ENCODE measurements around the gene ENOX1. TPM values are rescaled to one million over a fixed set of nuclear protein-coding genes. Genes with fewer than 3 reads are reported as not detected.

The ENOX1 gene
- polyA plus RNA-seq, 1 donor (not counting 4 experiments of a cell fraction or from before 2014, with no cell fraction given): 1.1 TPM

DNA sequence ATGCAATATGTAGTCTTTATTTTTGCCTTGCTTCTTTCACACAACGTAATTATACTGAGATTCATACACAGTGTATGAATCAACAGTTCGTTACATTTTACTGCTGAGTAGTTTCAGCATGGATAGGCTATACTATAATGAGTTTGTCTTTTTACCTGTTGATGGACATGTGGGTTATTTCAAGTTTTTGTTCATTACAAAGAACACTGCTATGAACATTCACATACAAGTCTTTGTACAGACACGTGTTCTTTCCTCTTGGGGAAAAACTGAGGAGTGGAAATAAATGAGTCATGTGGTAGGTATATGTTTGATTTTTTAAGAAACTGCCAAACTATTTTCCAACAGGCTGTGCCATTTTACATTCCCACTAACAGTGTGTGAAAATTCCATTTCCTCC, 35.1 kb downstream of the ENOX1 start:
- H3K27me3 ChIP-seq (ENCODE audit: control insufficient read depth, extremely low read depth, insufficient read depth, low read length): no peaks in the 10 kb centered on the region
- no peaks in the 10 kb centered on the region for H3K79me2 ChIP-seq (ENCODE audit: control insufficient read depth, insufficient read depth, low read length)
- DNase-seq (ENCODE audit: low read depth, low spot score) (no peak), FAIRE-seq (no peak)
- no peaks in the 10 kb centered on the region for H3K9me3 ChIP-seq (ENCODE audit: control insufficient read depth, low read depth, low read length)
- H3K36me3 ChIP-seq (ENCODE audit: control insufficient read depth in 2 of 2, extremely low read depth in 1 of 2, insufficient read depth in 2 of 2, low read length in 2 of 2): no peaks in the 10 kb centered on the region
- H3K27ac ChIP-seq (ENCODE audit: control insufficient read depth, insufficient read depth, low read length): no peak overlapping the region
- H2AFZ ChIP-seq (ENCODE audit: control insufficient read depth, low read length): no peak overlapping the region
- dilution Hi-C loops (cut with MboI; ENCODE audit: extremely low pct_ligation_motif_present, low sequenced_read_pairs): no loop called here
- TF ChIP-seq EZH2 (IDR thresholded peaks at IDR 0.05; ENCODE audit: low read length): no peak
- TF ChIP-seq, protein P1, sequence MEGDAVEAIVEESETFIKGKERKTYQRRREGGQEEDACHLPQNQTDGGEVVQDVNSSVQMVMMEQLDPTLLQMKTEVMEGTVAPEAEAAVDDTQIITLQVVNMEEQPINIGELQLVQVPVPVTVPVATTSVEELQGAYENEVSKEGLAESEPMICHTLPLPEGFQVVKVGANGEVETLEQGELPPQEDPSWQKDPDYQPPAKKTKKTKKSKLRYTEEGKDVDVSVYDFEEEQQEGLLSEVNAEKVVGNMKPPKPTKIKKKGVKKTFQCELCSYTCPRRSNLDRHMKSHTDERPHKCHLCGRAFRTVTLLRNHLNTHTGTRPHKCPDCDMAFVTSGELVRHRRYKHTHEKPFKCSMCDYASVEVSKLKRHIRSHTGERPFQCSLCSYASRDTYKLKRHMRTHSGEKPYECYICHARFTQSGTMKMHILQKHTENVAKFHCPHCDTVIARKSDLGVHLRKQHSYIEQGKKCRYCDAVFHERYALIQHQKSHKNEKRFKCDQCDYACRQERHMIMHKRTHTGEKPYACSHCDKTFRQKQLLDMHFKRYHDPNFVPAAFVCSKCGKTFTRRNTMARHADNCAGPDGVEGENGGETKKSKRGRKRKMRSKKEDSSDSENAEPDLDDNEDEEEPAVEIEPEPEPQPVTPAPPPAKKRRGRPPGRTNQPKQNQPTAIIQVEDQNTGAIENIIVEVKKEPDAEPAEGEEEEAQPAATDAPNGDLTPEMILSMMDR (optimal IDR thresholded peaks at IDR 0.05 in 1 of 3, IDR thresholded peaks at IDR 0.05 in 1 of 3, conservative IDR thresholded peaks at IDR 0.05 in 1 of 3; ENCODE audit: extremely low read depth in 1 of 3, insufficient read depth in 2 of 3, low read length in 3 of 3): no peak
- H4K20me1 ChIP-seq (ENCODE audit: control insufficient read depth, extremely low read depth, insufficient read depth, low read length): no peaks in the 10 kb centered on the region
- H3K4me2 ChIP-seq (ENCODE audit: control insufficient read depth, extremely low read depth, insufficient read depth, low read depth, low read length): no peak overlapping the region
- H3K4me3 ChIP-seq (ENCODE audit: control insufficient read depth in 2 of 3, extremely low read depth in 1 of 3, insufficient read depth in 2 of 3, low read depth in 1 of 3, low read length in 3 of 3): no peak overlapping the region
- H3K4me1 ChIP-seq (ENCODE audit: control insufficient read depth, extremely low read depth, insufficient read depth, low read length): peaks cover 5% of the 10 kb centered on the region
- H3K9me1 ChIP-seq (ENCODE audit: control insufficient read depth, extremely low read depth, insufficient read depth, low read length): no peaks in the 10 kb centered on the region
- H3K9ac ChIP-seq (ENCODE audit: control insufficient read depth, extremely low read depth, insufficient read depth, low read length): no peak overlapping the region

DNA sequence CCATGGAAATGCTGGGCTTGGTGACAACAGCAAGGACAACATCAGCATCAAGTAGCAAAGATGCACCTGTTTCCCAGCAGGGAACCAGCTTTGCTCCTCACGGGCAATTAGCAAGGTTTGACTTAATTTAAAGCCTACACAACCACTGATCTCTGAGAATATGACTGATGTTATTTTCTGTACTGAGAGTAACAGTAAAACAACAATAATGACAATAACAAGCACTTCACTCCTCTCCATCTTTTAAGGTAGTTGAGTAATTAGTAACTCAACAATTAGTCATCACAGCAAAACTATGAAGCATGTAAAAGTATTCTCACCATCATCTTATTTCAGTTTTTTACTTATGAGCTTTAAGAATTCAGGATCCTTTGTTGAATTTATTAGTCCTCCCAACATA, 37.3 kb downstream of the ENOX1 start:
- FAIRE-seq: no peak
- dilution Hi-C loops (cut with MboI; ENCODE audit: extremely low pct_ligation_motif_present, low sequenced_read_pairs): no loop called here
- H3K4me3 ChIP-seq (ENCODE audit: control insufficient read depth in 2 of 3, extremely low read depth in 1 of 3, insufficient read depth in 2 of 3, low read depth in 1 of 3, low read length in 3 of 3): no peak overlapping the region

More for the DNA sequence above, 37.3 kb downstream of the ENOX1 start:
- Histone ChIP-seq H3K9me1 (ENCODE audit: control insufficient read depth, extremely low read depth, insufficient read depth, low read length) (no peaks in the 10 kb centered on the region), H3K27ac (ENCODE audit: control insufficient read depth, insufficient read depth, low read length) (no peak overlapping the region), H4K20me1 (ENCODE audit: control insufficient read depth, extremely low read depth, insufficient read depth, low read length) (no peaks in the 10 kb centered on the region), H2AFZ (ENCODE audit: control insufficient read depth, low read length) (no peak overlapping the region), H3K4me2 (ENCODE audit: control insufficient read depth, extremely low read depth, insufficient read depth, low read depth, low read length) (no peak overlapping the region), H3K4me1 (ENCODE audit: control insufficient read depth, extremely low read depth, insufficient read depth, low read length) (peaks cover 5% of the 10 kb centered on the region), H3K9me3 (ENCODE audit: control insufficient read depth, low read depth, low read length) (no peaks in the 10 kb centered on the region), H3K9ac (ENCODE audit: control insufficient read depth, extremely low read depth, insufficient read depth, low read length) (no peak overlapping the region), H3K27me3 (ENCODE audit: control insufficient read depth, extremely low read depth, insufficient read depth, low read length) (no peaks in the 10 kb centered on the region), H3K36me3 (ENCODE audit: control insufficient read depth in 2 of 2, extremely low read depth in 1 of 2, insufficient read depth in 2 of 2, low read length in 2 of 2) (no peaks in the 10 kb centered on the region), H3K79me2 (ENCODE audit: control insufficient read depth, insufficient read depth, low read length) (no peaks in the 10 kb centered on the region)
- TF ChIP-seq EZH2 (IDR thresholded peaks at IDR 0.05; ENCODE audit: low read length): no peak
- TF ChIP-seq, protein P1 (optimal IDR thresholded peaks at IDR 0.05 in 1 of 3, IDR thresholded peaks at IDR 0.05 in 1 of 3, conservative IDR thresholded peaks at IDR 0.05 in 1 of 3; ENCODE audit: extremely low read depth in 1 of 3, insufficient read depth in 2 of 3, low read length in 3 of 3): no peak
- no peak for DNase-seq (ENCODE audit: low read depth, low spot score)

Measured in keratinocyte (primary cell).